Stimulated activated CD8-positive, alpha-beta memory T cell treated with anti-CD3 and anti-CD28 coated beads, Interleukin-2, amount 100 ng/mL, for 1 hour (primary cell): ENCODE data around the gene MRM3.
A peak's percentile ranks its signal among the peaks of the same experiment; 100 is the strongest.
"Not testable (repeated sequence)": the region's sequence is repeated elsewhere in the genome, so short reads cannot be mapped to it uniquely, and the experiment has no call there.

Experiments used
- DNase-seq, 2 donors: peaks; one replicate each; pipeline ENCODE4 v3.0.0-alpha.2; 2020; ENCODE audit warnings: low read depth in 2 of 2

The MRM3 gene, protein sequence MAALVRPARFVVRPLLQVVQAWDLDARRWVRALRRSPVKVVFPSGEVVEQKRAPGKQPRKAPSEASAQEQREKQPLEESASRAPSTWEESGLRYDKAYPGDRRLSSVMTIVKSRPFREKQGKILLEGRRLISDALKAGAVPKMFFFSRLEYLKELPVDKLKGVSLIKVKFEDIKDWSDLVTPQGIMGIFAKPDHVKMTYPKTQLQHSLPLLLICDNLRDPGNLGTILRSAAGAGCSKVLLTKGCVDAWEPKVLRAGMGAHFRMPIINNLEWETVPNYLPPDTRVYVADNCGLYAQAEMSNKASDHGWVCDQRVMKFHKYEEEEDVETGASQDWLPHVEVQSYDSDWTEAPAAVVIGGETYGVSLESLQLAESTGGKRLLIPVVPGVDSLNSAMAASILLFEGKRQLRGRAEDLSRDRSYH

DNA sequence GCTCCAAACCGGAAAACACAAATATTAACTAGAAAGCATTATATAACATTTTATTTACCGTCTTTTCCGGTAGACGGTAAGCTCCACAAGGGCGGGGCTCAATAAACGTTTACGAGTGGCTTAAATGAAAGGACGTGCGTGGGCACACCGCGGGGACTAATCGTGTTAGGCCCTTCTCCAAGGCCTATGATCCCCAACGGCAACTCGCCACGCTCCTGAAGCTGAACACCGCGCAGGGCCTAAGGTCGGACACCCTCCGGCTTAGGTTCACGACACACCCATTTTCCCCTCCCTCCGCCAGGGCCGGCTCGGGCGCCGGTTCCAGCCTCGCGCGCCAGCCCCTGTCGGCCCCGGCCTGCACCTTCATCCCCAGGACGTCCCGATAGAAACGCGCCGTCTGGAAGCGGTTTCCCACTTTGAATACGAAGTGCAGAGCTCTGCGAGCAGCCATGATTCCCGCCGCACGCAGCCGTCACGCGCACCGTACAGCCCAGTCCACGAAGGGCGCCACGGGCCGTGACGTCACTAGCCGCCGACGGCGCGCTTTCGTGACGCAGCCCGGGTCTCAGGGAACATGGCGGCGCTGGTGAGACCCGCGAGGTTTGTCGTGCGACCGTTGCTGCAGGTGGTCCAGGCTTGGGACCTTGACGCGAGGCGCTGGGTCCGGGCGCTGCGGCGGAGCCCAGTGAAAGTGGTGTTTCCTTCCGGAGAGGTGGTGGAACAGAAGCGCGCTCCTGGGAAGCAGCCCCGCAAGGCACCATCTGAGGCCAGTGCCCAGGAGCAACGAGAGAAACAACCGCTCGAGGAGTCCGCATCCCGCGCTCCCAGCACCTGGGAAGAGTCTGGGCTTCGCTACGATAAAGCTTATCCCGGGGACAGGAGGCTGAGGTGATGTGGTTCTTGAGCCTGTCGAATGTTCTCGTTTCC, at the start of gene MRM3, which contains the start of gene GLOD4:
Gene MRM3 (plus strand): TSS at position 549 of the 927 bp plus-strand sequence. CDS start 26 bp downstream, at position 575.
Gene GLOD4 (minus strand): TSS at position 476 of the 927 bp plus-strand sequence. CDS start 25 bp downstream, at position 451.
- DNase-seq, result peak; percentile 88 to 94

DNA sequence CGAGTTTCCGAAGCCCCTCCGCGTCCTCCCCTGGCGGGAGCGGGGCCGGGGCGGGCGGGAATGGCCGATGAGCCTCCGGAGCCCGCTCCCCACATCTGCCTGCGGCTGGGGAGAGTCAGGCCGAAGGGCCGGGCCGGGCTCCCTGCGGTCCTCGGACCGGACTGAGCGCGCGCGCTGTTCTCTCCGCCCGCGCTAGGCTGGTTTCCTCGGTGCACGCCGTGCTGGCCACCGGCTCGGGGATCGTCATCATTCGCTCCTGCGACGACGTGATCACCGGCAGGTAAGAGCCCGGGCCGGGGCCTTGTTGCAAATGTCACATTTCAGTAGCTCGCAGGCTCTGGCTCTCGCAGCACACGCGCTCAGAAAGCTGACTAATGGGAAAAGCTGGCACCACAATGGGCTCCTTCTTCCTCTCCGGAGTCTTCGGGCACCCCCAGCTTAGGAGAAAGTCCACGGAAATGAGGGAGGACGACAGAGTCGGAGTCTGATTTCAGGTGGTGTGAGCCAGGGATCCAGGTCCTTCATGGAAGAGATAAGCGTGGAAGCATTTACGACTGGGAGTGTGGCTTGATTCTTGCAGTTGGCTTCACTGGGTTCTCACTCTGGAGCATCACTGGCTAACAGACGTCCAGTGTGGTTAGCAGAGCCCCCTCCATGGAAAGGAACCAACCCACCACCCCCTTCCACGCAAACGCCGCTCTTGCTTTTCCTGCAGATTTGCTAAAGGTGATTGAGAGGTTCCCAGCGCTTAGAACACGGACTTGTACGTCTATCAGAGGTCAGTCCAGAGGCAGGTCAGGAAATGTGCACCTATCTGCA, 49.0 kb upstream of the MRM3 start:
- DNase-seq, result no peak

DNA sequence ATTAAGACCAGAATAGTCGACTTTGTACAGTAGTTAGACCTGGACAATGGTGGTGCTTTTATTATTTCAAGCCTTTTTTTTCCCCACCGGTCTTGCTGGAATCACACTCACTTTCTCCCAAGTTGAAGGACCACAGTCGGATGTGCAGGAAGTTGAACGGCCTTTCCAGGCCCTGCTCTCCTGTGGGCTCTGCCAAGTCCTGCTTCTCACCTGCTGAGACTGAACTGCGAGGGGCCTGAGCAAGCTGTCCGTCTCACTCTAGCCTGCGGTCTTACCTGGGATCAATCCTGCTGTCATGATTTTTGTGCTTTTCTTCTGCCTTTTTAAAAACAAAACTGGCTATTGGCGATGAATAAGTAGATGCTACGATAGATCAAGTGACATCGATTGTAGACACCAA, 48.4 kb upstream of the MRM3 start:
- DNase-seq, result no peak

DNA sequence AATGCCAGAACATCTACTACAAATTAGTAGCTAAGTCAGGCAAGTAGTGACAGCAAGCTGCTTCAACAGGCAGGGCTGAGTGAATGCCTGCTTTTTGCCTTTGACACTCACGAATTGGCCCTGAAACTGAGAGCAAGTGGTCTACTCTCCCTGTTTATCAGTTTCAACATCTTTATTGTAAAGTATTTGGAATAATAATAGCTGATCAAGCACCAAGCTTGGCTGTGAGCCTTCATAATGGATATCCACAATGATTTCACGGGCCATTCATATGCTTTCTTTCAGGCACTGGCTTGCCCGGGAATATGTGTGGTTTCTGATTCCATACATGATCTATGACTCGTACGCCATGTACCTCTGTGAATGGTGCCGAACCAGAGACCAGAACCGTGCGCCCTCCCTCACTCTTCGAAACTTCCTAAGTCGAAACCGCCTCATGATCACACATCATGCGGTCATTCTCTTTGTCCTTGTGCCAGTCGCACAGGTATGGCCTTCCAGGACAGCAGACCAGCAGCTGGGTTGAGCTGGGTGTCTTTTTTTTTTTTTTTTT, 44.5 kb upstream of the MRM3 start:
- DNase-seq, result no peak

DNA sequence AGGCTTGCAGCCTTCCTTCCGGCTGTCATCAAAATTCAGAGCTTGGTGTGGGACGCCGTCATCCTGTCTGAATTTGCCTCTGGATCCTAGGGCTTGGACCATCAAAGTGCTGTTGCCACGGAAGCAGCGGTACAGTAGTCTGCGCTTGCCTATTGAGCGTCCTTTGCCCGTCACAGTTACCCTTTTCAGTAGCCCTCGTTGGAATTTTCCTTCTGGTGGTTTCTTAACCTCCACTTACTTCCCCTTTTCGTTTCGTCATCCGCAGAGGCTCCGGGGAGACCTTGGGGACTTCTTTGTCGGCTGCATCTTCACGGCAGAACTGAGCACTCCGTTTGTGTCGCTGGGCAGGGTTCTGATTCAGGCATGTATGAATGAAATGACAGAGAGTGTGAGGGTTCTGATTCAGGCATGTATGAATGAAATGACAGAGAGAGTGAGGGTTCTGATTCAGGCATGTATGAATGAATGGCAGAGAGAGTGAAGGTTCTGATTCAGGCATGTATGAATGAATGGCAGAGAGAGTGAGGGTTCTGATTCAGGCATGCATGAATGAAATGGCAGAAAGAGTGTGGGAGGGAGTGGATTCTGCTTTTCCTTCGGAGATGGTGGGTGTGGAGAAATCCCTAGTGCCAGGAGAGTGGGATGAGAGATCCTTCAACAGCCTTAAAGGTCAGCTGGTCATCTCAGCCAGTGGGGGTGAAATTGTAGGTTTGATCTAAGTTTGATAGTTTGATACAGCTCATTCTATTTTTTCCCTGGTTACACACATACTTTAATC, 41.7 kb upstream of the MRM3 start:
- no peak for DNase-seq

DNA sequence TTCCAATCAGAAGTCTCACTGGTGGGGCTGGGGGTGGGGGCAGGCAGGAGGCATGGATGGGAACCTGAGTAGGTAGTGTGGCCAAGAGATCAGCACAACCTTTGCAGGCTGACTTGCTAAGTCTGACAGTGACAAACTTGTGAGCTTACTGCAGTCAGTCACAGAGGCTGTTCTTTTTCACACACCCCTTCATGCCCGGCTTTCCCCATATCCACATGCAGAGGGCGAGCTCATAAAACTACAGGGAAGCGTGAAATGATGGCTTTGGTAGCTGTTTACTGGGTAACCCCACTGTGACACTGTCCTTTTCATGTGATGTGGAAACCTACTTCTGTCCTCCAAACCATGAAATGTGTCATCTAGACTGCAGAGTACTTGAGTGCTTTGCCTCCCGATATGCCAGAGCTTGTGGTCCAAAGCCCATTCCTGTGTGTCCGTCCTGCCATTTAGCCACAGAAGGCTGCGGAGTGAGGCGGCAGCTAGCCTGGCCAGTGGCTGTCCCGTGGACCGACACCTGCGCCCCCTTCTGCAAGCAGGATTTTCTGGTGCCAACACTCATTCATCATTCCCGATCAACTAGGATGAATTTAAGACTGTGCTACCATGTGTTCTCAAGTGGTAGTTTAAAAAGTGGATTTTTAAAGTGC, 39.9 kb upstream of the MRM3 start:
- no peak for DNase-seq

DNA sequence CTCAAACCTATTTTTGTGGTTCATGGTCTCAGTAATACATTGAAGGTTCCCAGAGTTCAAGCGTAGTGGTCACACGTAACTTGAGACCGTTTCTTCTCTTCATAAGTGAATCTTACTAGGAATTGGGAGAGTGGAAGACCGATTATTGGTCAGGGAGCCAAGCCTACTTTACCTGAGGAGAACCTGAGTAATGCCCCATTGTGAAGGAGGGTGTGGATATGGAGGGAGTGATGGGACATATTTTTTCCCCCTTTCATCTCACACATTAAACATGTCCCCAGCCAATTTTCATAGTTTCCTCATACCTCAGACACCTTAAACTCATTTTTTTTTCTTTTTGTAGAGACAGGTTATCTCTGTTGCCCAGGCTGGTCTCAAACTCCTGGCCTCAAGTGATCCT, 39.0 kb upstream of the MRM3 start:
- DNase-seq, result no peak

DNA sequence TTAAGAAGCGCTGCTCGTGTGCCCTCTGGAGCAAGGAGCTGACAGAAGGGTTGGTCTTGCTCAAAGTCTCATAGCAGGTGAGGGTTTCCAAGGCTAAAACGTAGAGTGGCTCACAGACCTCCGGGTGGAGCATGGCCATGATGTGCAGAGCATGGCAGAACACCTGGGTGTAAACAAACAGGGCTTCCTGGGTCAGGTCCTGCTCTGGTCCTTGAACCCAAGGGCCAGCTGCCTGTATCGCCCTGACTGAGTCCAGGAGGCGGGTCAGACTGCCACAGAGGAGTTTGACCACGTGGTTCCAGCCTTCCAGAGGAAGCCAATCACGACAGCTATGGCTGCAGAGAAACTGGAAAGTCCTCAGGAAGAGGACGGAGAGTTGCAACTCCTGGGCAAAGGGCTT, 37.2 kb upstream of the MRM3 start:
- DNase-seq, result no peak

DNA sequence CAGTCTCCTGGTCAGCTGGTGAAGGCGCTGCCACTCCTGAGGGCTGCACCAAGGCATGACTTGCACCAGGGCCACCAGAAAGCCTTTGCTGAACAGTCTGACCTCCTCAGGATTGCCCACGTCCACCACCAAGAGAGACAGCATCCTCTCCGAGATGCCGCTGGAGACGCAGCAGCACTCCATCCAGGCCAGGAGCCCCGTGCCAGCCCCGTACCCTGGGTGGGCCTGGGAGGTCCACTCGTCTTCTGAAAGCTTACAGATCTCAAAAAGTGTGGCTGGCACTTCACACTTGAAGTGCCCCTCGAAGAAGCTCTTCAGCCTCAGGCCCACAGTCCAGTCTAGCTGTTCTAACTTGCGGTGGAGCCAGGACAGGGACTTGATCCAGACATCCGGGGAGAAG, 36.7 kb upstream of the MRM3 start:
- DNase-seq, result no peak

DNA sequence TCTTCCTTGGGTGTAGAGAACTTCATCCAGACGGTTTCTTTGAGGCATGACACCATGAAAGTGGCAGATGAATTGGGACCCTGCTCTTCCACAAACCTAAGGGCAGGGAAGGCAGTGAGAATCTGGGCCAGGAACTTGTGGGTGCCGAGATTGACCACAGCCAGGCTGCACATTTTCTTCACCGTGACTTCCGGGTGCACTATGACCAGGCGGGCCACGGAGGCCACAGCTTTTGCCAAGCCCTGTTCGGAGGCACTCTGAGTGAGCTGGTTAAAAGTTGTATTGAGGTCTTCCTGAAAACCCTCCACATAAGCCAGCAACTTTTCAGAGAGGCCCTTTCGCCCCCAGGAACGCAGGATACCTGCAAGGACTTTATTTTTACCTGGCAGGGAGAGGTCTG, 36.0 kb upstream of the MRM3 start:
- DNase-seq, result no peak

DNA sequence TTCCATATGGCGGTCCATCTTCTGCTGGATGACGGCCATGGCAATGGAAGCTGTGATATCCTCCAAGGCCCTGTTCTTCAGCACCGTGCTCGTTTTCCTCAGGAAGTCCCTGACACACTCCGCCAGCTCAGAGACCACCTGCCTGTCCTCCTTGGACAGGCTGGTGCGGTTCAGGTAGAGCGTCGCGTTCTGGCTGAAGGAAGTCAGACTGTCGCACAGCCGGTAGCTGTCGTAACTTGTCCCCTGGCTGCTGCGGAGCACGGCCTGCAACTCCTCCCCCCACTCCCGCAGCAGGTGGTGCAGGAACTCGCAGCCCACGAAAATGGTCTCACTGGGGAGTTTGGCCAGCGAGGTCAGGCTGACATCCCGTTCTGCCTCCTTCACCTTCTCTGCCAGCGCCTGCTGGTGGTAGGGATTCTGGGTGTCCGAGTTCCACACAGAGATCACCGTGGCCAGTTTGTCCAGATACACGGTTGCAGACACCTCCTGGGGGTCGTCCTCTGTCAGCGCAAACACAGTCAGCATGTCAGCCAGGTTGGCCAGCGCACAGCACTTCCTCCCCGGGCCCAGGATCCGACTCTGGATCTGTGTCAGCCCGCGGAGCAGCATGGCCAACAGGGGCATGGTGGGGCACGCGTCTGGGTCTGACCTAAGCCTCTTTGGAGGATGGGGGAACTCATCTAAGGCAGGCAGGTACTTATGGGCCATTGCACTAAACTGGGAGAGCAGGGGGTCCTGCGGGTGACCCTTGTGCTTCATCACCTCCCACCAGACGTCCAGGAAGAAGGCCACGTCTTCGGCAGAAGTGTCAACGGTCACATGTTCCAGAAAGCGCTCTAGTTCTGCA, 35.1 kb upstream of the MRM3 start:
- no peak for DNase-seq

DNA sequence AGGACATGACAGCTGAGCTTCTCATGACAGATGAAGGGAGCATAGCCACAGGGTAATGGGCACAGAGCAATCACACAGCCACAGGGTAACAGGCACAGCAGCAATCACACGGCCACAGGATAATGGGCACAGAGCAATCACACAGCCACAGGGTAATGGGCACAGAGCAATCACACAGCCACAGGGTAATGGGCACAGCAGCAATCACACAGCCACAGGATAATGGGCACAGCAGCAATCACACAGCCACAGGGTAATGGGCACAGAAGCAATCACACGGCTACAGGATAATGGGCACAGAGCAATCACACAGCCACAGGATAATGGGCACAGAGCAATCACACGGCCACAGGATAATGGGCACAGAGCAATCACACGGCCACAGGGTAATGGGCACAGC, 33.5 kb upstream of the MRM3 start:
- DNase-seq, result not testable (repeated sequence)

DNA sequence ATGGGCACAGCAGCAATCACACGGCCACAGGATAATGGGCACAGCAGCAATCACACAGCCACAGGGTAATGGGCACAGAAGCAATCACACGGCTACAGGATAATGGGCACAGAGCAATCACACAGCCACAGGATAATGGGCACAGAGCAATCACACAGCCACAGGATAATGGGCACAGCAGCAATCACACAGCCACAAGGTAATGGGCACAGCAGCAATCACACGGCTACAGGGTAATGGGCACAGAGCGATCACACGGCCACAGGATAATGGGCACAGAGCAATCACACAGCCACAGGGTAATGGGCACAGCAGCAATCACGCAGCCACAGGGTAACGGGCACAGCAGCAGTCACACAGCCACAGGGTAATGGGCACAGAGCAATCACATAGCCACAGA, 32.8 kb upstream of the MRM3 start:
- DNase-seq, result not testable (repeated sequence)

DNA sequence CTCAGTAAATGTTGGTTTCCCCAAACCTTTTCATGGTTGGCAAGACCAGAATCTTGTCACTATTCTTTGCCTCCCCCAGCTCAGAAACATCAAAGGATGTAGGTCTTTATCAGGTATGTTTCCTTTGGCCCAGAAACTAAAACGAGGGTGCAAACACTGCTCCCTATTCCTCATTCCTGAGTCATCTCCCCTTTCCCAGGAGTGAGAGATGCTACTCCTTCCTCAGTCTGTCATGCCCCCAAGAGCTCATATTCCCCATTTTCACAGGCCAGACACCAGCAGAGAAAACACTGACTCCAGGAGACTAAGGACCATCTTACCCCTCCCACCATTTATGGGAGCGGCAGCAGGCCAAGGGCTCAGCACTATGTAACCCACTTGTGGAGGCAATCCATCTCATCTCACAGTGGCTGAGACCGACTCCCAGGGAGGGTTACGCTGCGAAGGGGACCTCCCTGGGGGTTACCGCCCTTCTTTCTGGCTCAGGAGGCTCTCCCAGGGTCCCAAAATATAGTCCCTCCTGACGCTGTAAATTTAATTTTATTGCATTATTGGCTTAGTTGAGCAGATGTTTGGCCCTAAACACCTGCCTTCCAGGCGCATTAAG, 31.6 kb upstream of the MRM3 start:
- no peak for DNase-seq

DNA sequence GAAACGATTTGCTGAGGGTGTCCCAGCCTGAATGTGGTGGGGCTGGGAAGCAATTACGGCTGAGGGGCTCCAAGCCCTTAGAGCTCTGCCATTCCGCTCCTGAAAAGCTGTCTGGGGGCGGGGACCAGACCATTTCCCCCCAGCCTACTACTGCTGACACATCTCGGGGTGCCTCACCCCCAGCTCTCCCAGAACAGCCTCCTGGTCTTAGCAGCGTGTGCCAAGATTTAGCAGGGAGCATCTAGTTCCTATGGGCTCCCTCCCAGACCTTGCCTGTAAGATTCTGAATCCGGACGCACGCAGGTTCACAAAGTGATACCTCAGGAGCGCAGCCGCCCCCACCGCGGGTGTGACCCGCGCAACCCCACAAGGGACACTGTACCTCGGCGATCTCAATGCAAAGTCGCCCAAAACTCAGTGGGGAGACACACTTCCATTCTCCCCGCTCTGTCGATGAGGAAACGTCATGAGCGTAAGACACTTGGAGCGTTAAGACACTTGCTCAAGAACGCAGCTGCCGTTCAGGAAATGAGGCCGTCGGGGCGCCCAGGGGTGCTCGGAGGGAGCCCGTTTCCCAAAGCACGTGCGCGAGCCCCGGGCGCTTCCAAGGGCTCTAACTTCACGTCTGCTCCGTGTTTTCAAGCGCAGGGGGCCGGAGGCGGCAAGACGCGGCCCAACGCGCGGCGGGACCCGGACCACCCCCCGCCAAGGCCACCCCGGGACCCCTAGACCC, 30.7 kb upstream of the MRM3 start:
- no peak for DNase-seq

DNA sequence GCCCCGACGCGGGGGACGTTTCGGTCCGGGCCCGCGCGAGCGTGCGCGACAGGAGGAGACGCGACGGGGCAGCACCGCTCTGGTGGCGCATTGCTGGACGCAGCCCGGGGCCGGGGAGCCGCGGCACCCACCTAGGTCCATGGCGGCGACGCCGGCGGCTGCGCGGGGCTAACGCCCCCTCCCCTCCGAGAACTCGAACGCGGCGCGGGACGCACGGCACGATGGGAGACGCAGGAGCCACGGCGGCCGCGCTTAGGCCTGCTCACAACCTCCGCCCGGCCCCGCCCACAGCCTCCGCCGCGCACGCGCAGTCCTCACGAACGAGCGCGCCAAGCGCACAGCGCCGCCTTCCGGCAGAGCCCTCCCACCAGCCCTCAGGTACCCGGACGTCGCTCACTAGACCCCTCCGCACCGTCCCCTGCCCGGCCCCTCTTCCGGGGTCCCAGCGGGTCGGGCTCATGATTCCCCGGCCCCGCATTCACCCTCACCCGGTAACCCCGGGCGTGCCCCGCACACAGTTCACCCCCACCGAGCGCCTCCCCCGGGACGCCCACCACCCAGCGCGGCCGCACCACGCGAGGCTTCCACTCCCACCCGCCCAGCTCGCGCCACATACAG, 30.0 kb upstream of the MRM3 start, which contains the start of gene GEMIN4:
Gene GEMIN4 (minus strand): TSS at position 263 of the 618 bp plus-strand sequence. CDS start 122 bp downstream, at position 141.
- peak; percentile 95 to 96 for DNase-seq

DNA sequence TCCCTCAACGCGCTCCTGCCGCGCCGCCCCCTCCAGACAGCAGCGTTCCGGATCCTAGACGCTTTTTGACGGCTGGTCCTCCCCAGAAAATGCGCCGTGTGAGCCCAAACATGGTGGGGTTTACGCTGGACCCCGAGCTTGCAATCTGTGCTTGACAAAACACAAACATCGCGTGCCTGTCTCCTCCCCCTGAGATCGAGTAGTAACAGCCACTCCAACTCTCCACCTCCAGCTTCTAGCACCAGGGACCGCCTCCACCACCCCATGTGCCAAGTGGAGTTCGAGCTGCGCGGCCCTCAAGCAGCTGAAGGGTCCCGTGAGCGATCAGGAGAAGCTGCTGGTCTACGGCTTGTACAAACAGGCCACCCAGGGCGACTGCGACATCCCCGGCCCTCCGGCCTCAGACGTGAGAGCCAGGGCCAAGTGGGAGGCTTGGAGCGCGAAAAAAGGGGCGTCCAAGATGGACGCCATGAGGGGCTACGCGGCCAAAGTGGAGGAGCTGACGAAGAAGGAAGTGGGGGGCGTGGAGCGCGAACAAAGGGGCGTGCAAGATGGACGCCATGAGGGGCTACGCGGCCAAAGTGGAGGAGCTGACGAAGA, 29.4 kb upstream of the MRM3 start:
- DNase-seq, result no peak
